NOMO-1 (cell line): Measurements from ENCODE around the gene JMJD1C.
A peak's percentile ranks its signal among the peaks of the same experiment; 100 is the strongest.

ENCODE experiments used
- DNase-seq, 2 experiments: peaks; one replicate each; lab custom pipeline; 2025; ENCODE audit not compliant: unreplicated experiment in 2 of 2; lab: John Stamatoyannopoulos, UW

Gene JMJD1C

DNA sequence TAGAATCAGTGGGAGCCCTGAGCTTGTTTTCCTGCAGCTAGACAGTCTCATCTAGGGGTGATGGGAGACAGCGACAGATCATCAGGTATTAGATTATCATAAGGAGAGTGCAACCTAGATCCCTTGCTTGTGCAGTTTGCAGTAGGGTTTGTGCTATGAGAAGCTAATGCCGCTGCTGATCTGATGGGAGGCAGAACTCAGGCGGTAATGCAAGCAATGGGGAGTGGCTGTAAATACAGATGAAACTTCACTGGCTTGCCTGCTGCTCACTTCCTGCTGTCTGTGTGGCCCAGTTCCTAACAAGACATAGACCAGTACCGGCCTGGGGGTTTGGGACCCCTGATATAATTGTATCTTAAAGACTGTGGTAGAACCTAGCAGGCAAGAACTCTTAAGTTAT is 315.0 kb downstream of the JMJD1C start:
- DNase-seq: no peak

- DNase-seq: no peak
These were observed 319.3 kb downstream of the JMJD1C start for GRCh38 chr10:63146503-63146902.

DNA sequence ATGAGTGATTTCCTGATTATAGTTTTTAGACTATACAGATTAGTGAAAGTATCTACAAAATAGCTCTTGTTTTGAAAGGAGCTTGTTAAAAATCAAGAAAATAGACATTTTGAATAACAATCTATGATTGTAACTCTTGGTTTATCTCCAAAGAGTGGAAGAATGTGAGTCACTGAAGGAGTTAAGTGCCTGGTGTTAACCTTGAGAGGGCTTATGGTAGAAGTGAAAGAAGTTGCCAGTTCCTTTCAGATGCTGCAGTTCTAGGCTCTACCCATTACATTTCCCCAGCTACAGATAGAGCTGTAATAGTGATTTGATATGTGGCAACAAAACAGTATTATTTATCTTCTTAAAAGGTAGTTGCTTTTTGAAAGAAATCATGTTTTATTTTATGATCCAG is 320.0 kb downstream of the JMJD1C start:
- DNase-seq: no peak

DNA sequence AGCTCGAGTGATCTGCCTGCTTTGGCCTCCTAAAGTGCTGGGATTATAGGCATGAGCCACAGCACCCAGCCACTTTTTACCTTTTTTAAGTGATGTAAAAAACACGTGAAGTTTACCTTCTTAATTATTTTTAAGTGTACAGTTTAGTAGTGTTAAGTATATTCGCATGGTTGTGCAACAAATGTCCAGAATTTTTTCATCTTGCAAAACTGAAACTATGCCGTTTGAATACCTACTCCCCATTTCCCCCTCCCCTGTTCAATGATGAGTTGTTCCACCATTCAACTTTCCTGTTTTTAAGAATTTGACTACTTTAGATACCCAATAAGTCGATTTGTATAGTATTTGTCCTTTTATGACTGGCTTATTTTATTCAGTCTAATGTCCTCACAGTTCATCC is 321.8 kb downstream of the JMJD1C start:
- DNase-seq: peak; percentile 13 to 40

DNA sequence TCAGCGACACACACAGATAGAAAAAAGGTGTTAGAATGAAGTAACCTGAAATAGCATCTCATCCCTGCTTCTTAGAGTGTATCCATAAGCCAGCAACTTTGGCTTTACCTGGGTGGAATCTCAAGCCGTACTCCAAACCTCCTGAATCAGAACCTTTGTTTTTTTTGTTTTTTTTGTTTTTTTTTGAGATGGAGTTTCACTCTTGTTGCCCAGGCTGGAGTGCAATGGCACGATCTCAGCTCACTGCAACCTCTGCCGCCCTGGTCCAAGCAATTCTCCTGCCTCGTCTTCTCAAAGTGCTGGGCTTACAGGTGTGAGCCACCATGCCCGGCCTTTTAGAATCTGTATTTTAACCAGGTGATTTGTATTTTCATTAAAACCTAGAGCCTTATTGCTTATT is 323.6 kb downstream of the JMJD1C start:
- no peak for DNase-seq

GRCh38 chr10:63140077-63140476 is 325.7 kb downstream of the JMJD1C start:
- no peak for DNase-seq

DNA sequence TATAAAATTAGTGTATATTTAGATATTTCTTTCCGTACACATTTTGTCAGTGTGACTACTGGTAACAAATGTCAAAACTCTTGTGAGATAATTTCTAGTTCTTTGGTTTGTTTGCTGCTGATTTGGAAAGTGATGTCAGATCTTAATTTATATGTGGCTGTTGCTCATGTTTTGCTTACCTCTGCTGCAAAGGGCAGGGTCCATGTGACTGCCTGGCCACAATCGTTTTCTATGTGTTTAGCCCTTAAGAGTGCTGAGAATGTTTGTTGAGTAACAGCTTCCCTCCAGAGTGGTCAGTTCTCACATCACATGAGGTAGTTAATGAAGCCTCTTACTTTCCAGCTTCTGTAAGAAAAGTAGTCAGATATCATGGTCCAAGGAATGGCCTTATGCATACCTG is 328.5 kb downstream of the JMJD1C start:
- DNase-seq: no peak

DNA sequence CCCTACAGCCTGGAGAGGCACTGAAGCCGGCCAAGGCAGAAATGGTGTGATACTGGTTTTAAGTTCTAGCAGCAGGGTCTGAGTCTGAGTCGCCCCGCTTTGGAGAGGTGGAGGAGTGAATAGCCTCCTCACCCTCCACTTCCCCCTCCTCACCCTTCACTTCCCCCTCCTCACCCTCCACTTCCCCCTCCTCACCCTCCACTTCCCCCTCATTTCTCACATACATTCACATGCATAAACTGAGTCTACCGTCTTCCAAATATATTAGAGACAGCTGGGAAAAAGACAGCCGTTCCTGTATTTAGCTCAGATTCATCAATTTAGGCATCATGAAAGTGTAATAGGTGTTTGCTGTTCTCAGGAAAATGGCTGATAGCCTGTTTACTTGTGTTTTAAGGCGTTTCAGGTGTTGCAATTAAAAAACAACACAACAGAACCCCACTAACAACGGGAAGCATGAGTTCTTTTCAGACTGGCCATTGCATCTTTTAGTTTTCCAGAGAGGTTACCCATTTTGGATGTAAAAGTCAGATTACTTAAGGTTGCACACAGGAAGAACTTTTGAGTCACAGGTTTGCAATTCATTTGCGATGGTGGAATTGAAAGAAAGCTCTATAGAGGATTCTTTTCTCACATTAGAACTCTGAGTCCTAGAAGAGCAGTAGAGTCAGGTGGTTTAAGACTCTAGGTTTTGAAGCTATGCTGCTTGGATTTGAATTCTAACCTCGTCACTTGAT is 331.8 kb downstream of the JMJD1C start:
- peak; percentile 37 to 57 for DNase-seq

- DNase-seq: peak; percentile 98 to 99
These were observed 332.5 kb downstream of the JMJD1C start, which contains the start of gene NRBF2 for GRCh38 chr10:63133056-63133820. TSS of gene NRBF2 (plus strand) at chr10:63133328. CDS start at chr10:63133471, 143 bp downstream.

DNA sequence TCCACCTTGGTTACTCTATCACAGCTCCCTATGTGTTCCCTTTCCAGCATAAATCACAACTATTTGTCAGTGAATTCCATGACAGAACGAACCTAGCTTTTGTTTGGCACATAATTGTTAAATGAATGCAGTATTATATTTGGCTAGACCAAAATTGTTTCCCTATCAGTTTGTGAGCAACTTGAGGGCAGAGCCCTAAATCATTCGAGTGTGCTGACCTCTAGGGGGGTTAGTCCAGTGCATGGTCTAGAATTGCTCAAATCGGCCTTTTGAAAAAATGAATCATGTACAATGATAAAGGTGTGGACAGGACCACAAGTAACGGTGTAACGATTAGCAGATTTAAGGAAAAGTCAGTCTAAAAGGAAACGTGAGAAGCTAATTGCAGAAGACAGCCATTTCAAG is 333.1 kb downstream of the JMJD1C start:
- no peak for DNase-seq

GRCh38 chr10:63129888-63130287 is 335.9 kb downstream of the JMJD1C start:
- no peak for DNase-seq

DNA sequence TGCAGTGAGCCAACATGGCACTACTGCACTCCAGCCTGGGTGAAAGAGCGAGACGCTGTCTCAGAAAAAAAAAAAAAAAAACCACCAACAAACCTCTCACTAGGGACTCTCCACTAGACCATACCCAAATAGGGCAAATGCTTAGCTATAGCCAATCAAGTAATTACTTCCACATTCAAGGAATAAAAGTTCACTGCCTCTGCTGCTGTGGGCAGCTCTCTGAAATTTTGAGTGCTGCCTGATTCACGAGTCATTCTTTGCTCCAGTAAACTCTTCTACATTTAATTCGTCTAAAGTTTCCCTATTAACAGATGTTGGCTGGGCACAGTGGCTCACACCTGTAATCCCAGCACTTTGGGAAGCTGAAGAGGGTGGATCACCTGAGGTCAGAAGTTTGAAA is 337.3 kb downstream of the JMJD1C start:
- no peak for DNase-seq

GRCh38 chr10:63125459-63125858 is 340.3 kb downstream of the JMJD1C start:
- no peak for DNase-seq

DNA sequence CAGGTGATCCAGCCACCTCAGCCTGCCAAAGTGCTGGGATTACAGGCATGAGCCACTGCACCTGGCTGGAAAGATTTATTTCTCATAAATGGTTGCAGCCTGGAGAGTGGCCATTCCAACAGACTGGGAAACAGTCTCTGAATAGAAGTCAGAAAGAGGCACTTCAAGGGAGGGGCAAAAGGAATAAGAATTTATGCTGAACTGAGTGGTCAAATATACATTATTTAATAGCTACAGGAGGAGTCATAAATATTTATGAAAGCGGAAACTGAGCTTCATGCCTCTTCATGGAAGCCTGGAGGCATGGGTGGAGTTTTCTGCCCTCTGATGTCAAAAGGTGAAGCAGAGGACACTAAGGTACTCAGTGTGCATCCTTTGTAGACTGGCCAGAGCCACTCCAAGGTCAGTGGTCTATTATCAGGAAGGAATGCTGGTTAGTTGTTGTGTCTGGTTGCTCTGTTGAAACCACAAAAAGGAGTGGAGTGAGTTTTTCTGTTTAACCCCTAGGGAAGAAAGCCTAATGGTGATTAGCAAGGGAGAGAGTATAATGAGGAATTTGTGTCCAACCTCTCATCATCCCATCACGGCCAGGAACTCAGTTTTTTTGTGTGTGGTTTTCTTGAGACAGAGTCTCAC is 341.9 kb downstream of the JMJD1C start:
- no peak for DNase-seq

- DNase-seq: no peak
These were observed 345.2 kb downstream of the JMJD1C start for GRCh38 chr10:63120554-63120953.

GRCh38 chr10:63119041-63119440 is 346.7 kb downstream of the JMJD1C start:
- no peak for DNase-seq
